ENCODE measurements around the gene LRRC74A.

DNA sequence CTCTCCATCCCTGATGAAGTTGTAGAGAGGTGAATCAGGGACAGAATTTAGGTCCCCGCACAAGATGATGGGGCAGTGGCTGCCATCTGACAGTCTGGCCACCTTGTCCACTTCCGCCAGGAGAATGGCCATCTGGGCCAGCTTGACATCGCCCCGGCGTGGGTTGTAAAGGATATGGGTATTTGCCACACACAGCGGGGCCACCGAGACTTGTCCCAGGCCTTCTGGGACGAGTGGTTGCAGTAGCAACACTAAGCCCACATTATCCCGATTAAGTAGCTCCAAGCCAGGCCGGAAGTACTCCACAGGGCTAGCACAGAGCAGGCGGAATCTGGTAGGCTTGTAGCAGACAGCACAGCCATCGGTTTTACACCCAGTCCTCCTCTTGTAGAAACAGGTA lies 19.8 kb upstream of the LRRC74A start:
- TF ChIP-seq, protein P1, sequence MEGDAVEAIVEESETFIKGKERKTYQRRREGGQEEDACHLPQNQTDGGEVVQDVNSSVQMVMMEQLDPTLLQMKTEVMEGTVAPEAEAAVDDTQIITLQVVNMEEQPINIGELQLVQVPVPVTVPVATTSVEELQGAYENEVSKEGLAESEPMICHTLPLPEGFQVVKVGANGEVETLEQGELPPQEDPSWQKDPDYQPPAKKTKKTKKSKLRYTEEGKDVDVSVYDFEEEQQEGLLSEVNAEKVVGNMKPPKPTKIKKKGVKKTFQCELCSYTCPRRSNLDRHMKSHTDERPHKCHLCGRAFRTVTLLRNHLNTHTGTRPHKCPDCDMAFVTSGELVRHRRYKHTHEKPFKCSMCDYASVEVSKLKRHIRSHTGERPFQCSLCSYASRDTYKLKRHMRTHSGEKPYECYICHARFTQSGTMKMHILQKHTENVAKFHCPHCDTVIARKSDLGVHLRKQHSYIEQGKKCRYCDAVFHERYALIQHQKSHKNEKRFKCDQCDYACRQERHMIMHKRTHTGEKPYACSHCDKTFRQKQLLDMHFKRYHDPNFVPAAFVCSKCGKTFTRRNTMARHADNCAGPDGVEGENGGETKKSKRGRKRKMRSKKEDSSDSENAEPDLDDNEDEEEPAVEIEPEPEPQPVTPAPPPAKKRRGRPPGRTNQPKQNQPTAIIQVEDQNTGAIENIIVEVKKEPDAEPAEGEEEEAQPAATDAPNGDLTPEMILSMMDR (IDR thresholded peaks at IDR 0.05; ENCODE audit: low read length) = no peak
- TF ChIP-seq EZH2phosphoT487 (IDR thresholded peaks at IDR 0.05; ENCODE audit: low read length) = no peak

All from MM.1S (cell line).